WERI-Rb-1 (cell line): Measurements from ENCODE around the gene ABCG1.

Experiments used
- DNase-seq: peaks from one replicate; pipeline ENCODE4 v3.0.0-alpha.2; 2020
- H3K27ac ChIP-seq: fragments of 250-450 bp; sonication (Bioruptor Pico); 2 replicates; pipeline ENCODE4 v1.5.1; 2020; ENCODE audit warnings: mild to moderate bottlenecking, moderate library complexity
- H3K27me3 ChIP-seq: fragments of 250-450 bp; sonication (Bioruptor Pico); 2 replicates; pipeline ENCODE4 v1.5.1; 2021; ENCODE audit warnings: mild to moderate bottlenecking, low read depth, moderate library complexity; ENCODE audit not compliant: insufficient read depth, severe bottlenecking
- H3K36me3 ChIP-seq: fragments of 250-450 bp; sonication (Bioruptor Pico); 2 replicates; pipeline ENCODE4 v1.5.1; 2020; ENCODE audit warnings: mild to moderate bottlenecking, moderate library complexity
- H3K4me3 ChIP-seq: 2 replicates; pipeline ENCODE4 v1.5.1; 2011; ENCODE audit warnings: low read depth, mild to moderate bottlenecking, control low read depth, low read length
- H3K9me3 ChIP-seq: fragments of 250-450 bp; sonication (Bioruptor Pico); 2 replicates; pipeline ENCODE4 v1.5.1; 2021; ENCODE audit warnings: mild to moderate bottlenecking, moderate library complexity; ENCODE audit not compliant: severe bottlenecking
- CTCF ChIP-seq: IDR thresholded peaks from 2 replicates; pipeline ENCODE4 v1.5.1; 2011; ENCODE audit warnings: low read depth, mild to moderate bottlenecking, control low read depth, inconsistent platforms, low read length

ABCG1 gene

GRCh38 chr21:42314616-42315295 lies 95.8 kb downstream of the ABCG1 start:
- H3K4me3 ChIP-seq = no peak overlapping the region
- no peaks in the 10 kb centered on the region for H3K36me3 ChIP-seq
- no peak for TF ChIP-seq CTCF
- no peak for DNase-seq
- no peaks in the 10 kb centered on the region for H3K27me3 ChIP-seq
- no peak overlapping the region for H3K27ac ChIP-seq
- H3K9me3 ChIP-seq = no peaks in the 10 kb centered on the region

- DNase-seq = no peak
- Histone ChIP-seq H3K36me3 (no peaks in the 10 kb centered on the region), H3K27ac (no peak within 1 kb of the TSS), H3K4me3 (no peak within 1 kb of the TSS), H3K9me3 (no peaks in the 10 kb centered on the region), H3K27me3 (no peaks in the 10 kb centered on the region)
- TF ChIP-seq CTCF = no peak
These were observed 96.5 kb downstream of the ABCG1 start, which contains the start of gene TFF3 for GRCh38 chr21:42315296-42315891. TFF3 (minus strand) TSS chr21:42315409; CDS start chr21:42315374, 35 bp downstream.

GRCh38 chr21:42316891-42317290 lies 98.0 kb downstream of the ABCG1 start:
- Histone ChIP-seq H3K4me3 (no peak overlapping the region), H3K27me3 (no peaks in the 10 kb centered on the region), H3K27ac (no peak overlapping the region), H3K36me3 (no peaks in the 10 kb centered on the region), H3K9me3 (no peaks in the 10 kb centered on the region)
- DNase-seq = no peak
- TF ChIP-seq CTCF = no peak

GRCh38 chr21:42317341-42317741 lies 98.4 kb downstream of the ABCG1 start:
- Histone ChIP-seq H3K27ac (no peak overlapping the region), H3K4me3 (no peak overlapping the region), H3K27me3 (no peaks in the 10 kb centered on the region), H3K36me3 (no peaks in the 10 kb centered on the region), H3K9me3 (no peaks in the 10 kb centered on the region)
- no peak for DNase-seq
- TF ChIP-seq CTCF = no peak

- TF ChIP-seq CTCF = no peak
- no peaks in the 10 kb centered on the region for H3K27me3 ChIP-seq
- no peaks in the 10 kb centered on the region for H3K36me3 ChIP-seq
- H3K27ac ChIP-seq = no peak overlapping the region
- no peak for DNase-seq
- H3K9me3 ChIP-seq = no peaks in the 10 kb centered on the region
- H3K4me3 ChIP-seq = no peak overlapping the region
These were observed 99.1 kb downstream of the ABCG1 start for GRCh38 chr21:42317826-42318746.
